ENCODE results near the gene GABRB3.

Gene GABRB3

GRCh38 chr15:26635105-26635504 lies 137.8 kb downstream of the GABRB3 start:
- no peak overlapping the region for H3K27ac ChIP-seq (ENCODE audit: insufficient read depth, low read depth, low read length, poor library complexity, severe bottlenecking)

DNA sequence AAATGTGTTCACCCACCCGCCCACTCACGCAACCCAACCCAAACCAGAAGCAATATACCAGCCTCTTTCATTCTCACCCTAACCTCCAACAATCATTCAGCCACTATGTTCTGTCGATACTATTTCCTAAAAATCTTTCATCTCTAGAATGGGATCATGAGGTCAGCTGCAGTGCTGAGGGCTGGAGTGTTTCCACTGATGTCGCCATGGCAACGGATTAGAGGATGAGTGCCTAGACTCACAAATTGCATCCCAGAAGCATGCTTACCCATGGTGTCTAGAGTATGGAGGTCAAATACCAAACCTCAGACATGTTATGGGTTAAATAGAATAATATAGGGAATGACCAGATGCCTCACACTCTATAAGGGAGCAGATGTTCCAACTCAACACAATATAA lies 138.5 kb downstream of the GABRB3 start:
- no peak overlapping the region for H3K27ac ChIP-seq (ENCODE audit: insufficient read depth, low read depth, low read length, poor library complexity, severe bottlenecking)
- H3K36me3 ChIP-seq (ENCODE audit: control insufficient read depth, insufficient read depth, low read length) = no peaks in the 10 kb centered on the region
- 72 to 74% methylated on average over 5 of the region's 5 CpGs for WGBS, 2 experiments
- H3K4me1 ChIP-seq (ENCODE audit: control insufficient read depth, insufficient read depth, low read length) = peaks cover 6% of the 10 kb centered on the region
- H3K9me3 ChIP-seq (ENCODE audit: control insufficient read depth, low read length) = no peaks in the 10 kb centered on the region
- H3K4me3 ChIP-seq (ENCODE audit: insufficient read depth, low read depth, low read length) = no peak overlapping the region
- no peaks in the 10 kb centered on the region for H3K27me3 ChIP-seq (ENCODE audit: control insufficient read depth, insufficient read depth, low read length, poor library complexity, severe bottlenecking)

More at GRCh38 chr15:26635105-26635504, 137.8 kb downstream of the GABRB3 start:
- Histone ChIP-seq H3K9me3 (ENCODE audit: control insufficient read depth, low read length) (no peaks in the 10 kb centered on the region), H3K36me3 (ENCODE audit: control insufficient read depth, insufficient read depth, low read length) (no peaks in the 10 kb centered on the region), H3K27me3 (ENCODE audit: control insufficient read depth, insufficient read depth, low read length, poor library complexity, severe bottlenecking) (no peaks in the 10 kb centered on the region), H3K4me1 (ENCODE audit: control insufficient read depth, insufficient read depth, low read length) (peaks cover 6% of the 10 kb centered on the region), H3K4me3 (ENCODE audit: insufficient read depth, low read depth, low read length) (no peak overlapping the region)
- WGBS, 2 experiments = 91% methylated on average over 2 of the region's 2 CpGs

- H3K9me3 ChIP-seq (ENCODE audit: control insufficient read depth, low read length) = no peaks in the 10 kb centered on the region
- WGBS, 2 experiments = 72% methylated on average over 4 of the region's 4 CpGs
- H3K27me3 ChIP-seq (ENCODE audit: control insufficient read depth, insufficient read depth, low read length, poor library complexity, severe bottlenecking) = no peaks in the 10 kb centered on the region
- H3K27ac ChIP-seq (ENCODE audit: insufficient read depth, low read depth, low read length, poor library complexity, severe bottlenecking) = no peak overlapping the region
- peaks cover 6% of the 10 kb centered on the region for H3K4me1 ChIP-seq (ENCODE audit: control insufficient read depth, insufficient read depth, low read length)
- no peaks in the 10 kb centered on the region for H3K36me3 ChIP-seq (ENCODE audit: control insufficient read depth, insufficient read depth, low read length)
- no peak overlapping the region for H3K4me3 ChIP-seq (ENCODE audit: insufficient read depth, low read depth, low read length)
Observed at GRCh38 chr15:26632500-26632899, 140.4 kb downstream of the GABRB3 start.

DNA sequence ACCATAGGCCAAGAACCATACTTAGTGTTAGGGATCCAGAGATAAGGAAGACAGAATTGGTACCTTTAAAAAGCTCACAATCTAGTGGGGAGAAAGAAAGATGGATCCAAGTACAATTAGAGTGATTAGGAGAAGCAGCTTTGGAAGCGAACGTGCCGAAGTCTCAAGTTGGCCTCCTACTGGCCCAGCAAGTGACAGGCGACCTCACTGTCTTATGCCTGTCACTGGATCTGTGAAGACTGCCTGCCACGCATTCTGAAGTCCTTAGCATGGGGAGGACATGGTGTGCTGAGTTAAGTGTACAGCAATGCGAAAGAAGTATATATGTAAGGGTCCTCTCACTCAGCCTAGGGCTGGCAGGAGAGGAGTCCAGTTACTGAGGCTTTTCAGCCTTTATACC lies 141.0 kb downstream of the GABRB3 start:
- Histone ChIP-seq H3K9me3 (ENCODE audit: control insufficient read depth, low read length) (no peaks in the 10 kb centered on the region), H3K4me1 (ENCODE audit: control insufficient read depth, insufficient read depth, low read length) (peaks cover 6% of the 10 kb centered on the region), H3K27me3 (ENCODE audit: control insufficient read depth, insufficient read depth, low read length, poor library complexity, severe bottlenecking) (no peaks in the 10 kb centered on the region), H3K36me3 (ENCODE audit: control insufficient read depth, insufficient read depth, low read length) (no peaks in the 10 kb centered on the region), H3K4me3 (ENCODE audit: insufficient read depth, low read depth, low read length) (no peak overlapping the region), H3K27ac (ENCODE audit: insufficient read depth, low read depth, low read length, poor library complexity, severe bottlenecking) (no peak overlapping the region)
- 62 to 76% methylated on average over 6 of the region's 6 CpGs for WGBS, 2 experiments

DNA sequence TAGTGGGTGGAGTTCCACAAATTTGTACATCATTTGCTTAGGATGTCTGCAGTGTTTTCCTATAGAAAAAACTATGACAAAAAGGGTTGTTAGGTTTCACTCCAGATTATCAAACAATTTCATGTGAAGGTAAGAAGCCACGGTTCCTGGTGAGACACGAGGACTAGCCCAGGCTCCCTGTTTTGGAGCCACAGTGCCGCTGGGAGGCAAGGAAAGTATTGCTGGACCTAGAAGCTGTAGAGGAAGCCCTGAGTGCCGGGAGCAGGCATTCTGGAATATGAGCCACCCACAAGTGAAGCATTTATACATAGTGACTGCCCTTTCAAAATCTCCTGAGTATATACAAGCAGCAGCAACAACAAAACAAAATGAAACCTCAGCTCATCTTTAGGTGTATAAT lies 142.0 kb downstream of the GABRB3 start:
- Histone ChIP-seq H3K9me3 (ENCODE audit: control insufficient read depth, low read length) (no peaks in the 10 kb centered on the region), H3K36me3 (ENCODE audit: control insufficient read depth, insufficient read depth, low read length) (no peaks in the 10 kb centered on the region), H3K4me3 (ENCODE audit: insufficient read depth, low read depth, low read length) (no peak overlapping the region), H3K4me1 (ENCODE audit: control insufficient read depth, insufficient read depth, low read length) (peaks cover 6% of the 10 kb centered on the region), H3K27me3 (ENCODE audit: control insufficient read depth, insufficient read depth, low read length, poor library complexity, severe bottlenecking) (no peaks in the 10 kb centered on the region), H3K27ac (ENCODE audit: insufficient read depth, low read depth, low read length, poor library complexity, severe bottlenecking) (no peak overlapping the region)
- WGBS, 2 experiments = 79 to 88% methylated on average over 4 of the region's 4 CpGs

- no peak overlapping the region for H3K4me3 ChIP-seq (ENCODE audit: insufficient read depth, low read depth, low read length)
- no peaks in the 10 kb centered on the region for H3K27me3 ChIP-seq (ENCODE audit: control insufficient read depth, insufficient read depth, low read length, poor library complexity, severe bottlenecking)
- H3K9me3 ChIP-seq (ENCODE audit: control insufficient read depth, low read length) = no peaks in the 10 kb centered on the region
- peaks cover 1% of the 10 kb centered on the region for H3K4me1 ChIP-seq (ENCODE audit: control insufficient read depth, insufficient read depth, low read length)
- 94 to 95% methylated on average over 41 of the region's 41 CpGs for WGBS, 2 experiments
- no peaks in the 10 kb centered on the region for H3K36me3 ChIP-seq (ENCODE audit: control insufficient read depth, insufficient read depth, low read length)
- H3K27ac ChIP-seq (ENCODE audit: insufficient read depth, low read depth, low read length, poor library complexity, severe bottlenecking) = no peak overlapping the region
Observed at GRCh38 chr15:26628879-26629529, 143.9 kb downstream of the GABRB3 start.

- H3K36me3 ChIP-seq (ENCODE audit: control insufficient read depth, insufficient read depth, low read length) = no peaks in the 10 kb centered on the region
- no peak overlapping the region for H3K4me3 ChIP-seq (ENCODE audit: insufficient read depth, low read depth, low read length)
Observed at GRCh38 chr15:26628071-26628470, 144.8 kb downstream of the GABRB3 start.

GRCh38 chr15:26624128-26624527 lies 148.7 kb downstream of the GABRB3 start:
- Histone ChIP-seq H3K4me3 (ENCODE audit: insufficient read depth, low read depth, low read length) (no peak overlapping the region), H3K9me3 (ENCODE audit: control insufficient read depth, low read length) (no peaks in the 10 kb centered on the region), H3K4me1 (ENCODE audit: control insufficient read depth, insufficient read depth, low read length) (peaks cover 7% of the 10 kb centered on the region), H3K27ac (ENCODE audit: insufficient read depth, low read depth, low read length, poor library complexity, severe bottlenecking) (no peak overlapping the region), H3K27me3 (ENCODE audit: control insufficient read depth, insufficient read depth, low read length, poor library complexity, severe bottlenecking) (no peaks in the 10 kb centered on the region), H3K36me3 (ENCODE audit: control insufficient read depth, insufficient read depth, low read length) (no peaks in the 10 kb centered on the region)
- 93 to 95% methylated on average over 17 of the region's 17 CpGs for WGBS, 2 experiments

More at GRCh38 chr15:26628071-26628470, 144.8 kb downstream of the GABRB3 start:
- H3K27me3 ChIP-seq (ENCODE audit: control insufficient read depth, insufficient read depth, low read length, poor library complexity, severe bottlenecking) = no peaks in the 10 kb centered on the region
- no peaks in the 10 kb centered on the region for H3K9me3 ChIP-seq (ENCODE audit: control insufficient read depth, low read length)
- no peak overlapping the region for H3K27ac ChIP-seq (ENCODE audit: insufficient read depth, low read depth, low read length, poor library complexity, severe bottlenecking)
- 95 to 96% methylated on average over 3 of the region's 3 CpGs for WGBS, 2 experiments
- no peaks in the 10 kb centered on the region for H3K4me1 ChIP-seq (ENCODE audit: control insufficient read depth, insufficient read depth, low read length)

DNA sequence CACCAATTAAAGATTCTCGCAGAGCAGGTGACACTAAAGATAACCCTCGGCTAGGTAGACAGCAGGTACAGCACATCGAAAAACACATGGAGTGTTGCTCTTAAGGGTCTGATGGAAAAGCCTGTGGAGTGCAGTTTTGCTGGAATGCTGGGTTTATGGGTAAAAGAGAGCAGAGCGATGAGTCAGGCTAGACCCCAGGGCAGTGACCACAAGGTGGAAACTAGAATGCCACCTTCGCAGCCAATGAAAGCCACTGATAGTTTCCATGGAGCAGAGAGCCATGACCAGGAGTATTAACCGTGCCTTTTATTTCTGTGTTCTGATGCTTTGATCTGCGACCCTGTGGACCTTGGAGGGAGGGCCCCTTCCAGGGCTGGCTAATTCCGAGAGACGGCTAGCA lies 149.8 kb downstream of the GABRB3 start:
- WGBS, 2 experiments = 81 to 83% methylated on average over 9 of the region's 9 CpGs
- Histone ChIP-seq H3K9me3 (ENCODE audit: control insufficient read depth, low read length) (no peaks in the 10 kb centered on the region), H3K4me1 (ENCODE audit: control insufficient read depth, insufficient read depth, low read length) (peaks cover 7% of the 10 kb centered on the region), H3K4me3 (ENCODE audit: insufficient read depth, low read depth, low read length) (no peak overlapping the region), H3K27ac (ENCODE audit: insufficient read depth, low read depth, low read length, poor library complexity, severe bottlenecking) (no peak overlapping the region), H3K27me3 (ENCODE audit: control insufficient read depth, insufficient read depth, low read length, poor library complexity, severe bottlenecking) (no peaks in the 10 kb centered on the region), H3K36me3 (ENCODE audit: control insufficient read depth, insufficient read depth, low read length) (no peaks in the 10 kb centered on the region)

GRCh38 chr15:26621816-26622215 lies 151.1 kb downstream of the GABRB3 start:
- Histone ChIP-seq H3K4me3 (ENCODE audit: insufficient read depth, low read depth, low read length) (no peak overlapping the region), H3K9me3 (ENCODE audit: control insufficient read depth, low read length) (no peaks in the 10 kb centered on the region), H3K4me1 (ENCODE audit: control insufficient read depth, insufficient read depth, low read length) (peaks cover 7% of the 10 kb centered on the region), H3K27ac (ENCODE audit: insufficient read depth, low read depth, low read length, poor library complexity, severe bottlenecking) (no peak overlapping the region), H3K36me3 (ENCODE audit: control insufficient read depth, insufficient read depth, low read length) (no peaks in the 10 kb centered on the region), H3K27me3 (ENCODE audit: control insufficient read depth, insufficient read depth, low read length, poor library complexity, severe bottlenecking) (no peaks in the 10 kb centered on the region)
- WGBS, 2 experiments = 75 to 77% methylated on average over 5 of the region's 5 CpGs
